Measurements from ENCODE around the gene TXNDC17.

DNA sequence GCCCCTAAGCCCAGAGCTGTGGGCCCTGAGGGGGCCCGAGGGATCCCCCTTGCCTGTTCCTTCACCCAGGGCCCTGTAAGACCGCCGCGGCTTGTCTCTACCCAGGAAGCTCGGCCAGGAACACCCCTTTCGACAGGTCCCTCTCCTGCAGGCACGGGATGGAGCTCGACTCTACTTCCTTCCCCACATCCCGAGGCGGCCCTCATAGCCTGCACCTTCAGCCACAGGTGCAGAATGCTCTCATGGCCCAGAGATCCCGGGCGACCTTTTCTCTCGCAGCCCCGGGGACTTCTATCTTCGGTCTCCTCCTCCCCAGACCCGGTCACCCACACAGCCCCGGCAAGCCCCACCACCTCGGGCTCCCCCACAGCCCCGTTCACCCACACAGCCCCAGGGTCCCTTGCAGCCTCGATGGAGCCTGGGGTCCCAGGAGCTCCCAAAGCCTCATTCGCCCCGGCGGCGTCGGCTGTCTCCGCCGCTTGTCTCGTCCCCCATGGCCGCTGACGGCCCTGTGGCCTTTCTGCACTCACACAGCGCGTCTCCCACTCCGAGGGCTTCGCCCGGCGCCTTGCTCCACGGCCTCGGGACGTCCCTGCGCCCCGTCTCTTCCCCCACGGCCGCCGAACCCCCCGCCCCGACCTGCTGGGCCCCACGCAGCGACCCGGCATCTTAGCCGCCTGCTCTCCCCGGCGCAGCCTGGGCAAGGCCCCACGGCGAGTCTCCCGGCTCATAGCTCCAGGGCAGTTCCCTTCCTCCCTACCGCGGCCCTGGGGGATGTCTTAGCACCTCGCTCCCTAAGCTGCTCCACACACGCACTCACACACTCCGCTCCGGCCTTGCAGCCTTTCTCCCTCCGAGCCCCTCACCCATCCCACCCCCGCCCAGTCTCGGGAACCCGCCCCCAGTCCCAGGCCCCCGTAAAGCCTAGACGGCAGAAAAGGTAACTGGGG, 999 bp upstream of the TXNDC17 start:
- TF ChIP-seq, protein P1, sequence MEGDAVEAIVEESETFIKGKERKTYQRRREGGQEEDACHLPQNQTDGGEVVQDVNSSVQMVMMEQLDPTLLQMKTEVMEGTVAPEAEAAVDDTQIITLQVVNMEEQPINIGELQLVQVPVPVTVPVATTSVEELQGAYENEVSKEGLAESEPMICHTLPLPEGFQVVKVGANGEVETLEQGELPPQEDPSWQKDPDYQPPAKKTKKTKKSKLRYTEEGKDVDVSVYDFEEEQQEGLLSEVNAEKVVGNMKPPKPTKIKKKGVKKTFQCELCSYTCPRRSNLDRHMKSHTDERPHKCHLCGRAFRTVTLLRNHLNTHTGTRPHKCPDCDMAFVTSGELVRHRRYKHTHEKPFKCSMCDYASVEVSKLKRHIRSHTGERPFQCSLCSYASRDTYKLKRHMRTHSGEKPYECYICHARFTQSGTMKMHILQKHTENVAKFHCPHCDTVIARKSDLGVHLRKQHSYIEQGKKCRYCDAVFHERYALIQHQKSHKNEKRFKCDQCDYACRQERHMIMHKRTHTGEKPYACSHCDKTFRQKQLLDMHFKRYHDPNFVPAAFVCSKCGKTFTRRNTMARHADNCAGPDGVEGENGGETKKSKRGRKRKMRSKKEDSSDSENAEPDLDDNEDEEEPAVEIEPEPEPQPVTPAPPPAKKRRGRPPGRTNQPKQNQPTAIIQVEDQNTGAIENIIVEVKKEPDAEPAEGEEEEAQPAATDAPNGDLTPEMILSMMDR (IDR thresholded peaks at IDR 0.05): no peak
- TF ChIP-seq POLR2A (IDR thresholded peaks at IDR 0.05): no peak
